GF-D8 (cell line): Measurements from ENCODE around the gene SPEF1.
"Not testable (repeated sequence)": the region's sequence is repeated elsewhere in the genome, so short reads cannot be mapped to it uniquely, and the experiment has no call there.

Experiments used
- DNase-seq: peaks from one replicate; lab custom pipeline; 2025; lab: John Stamatoyannopoulos, UW

The SPEF1 gene

DNA sequence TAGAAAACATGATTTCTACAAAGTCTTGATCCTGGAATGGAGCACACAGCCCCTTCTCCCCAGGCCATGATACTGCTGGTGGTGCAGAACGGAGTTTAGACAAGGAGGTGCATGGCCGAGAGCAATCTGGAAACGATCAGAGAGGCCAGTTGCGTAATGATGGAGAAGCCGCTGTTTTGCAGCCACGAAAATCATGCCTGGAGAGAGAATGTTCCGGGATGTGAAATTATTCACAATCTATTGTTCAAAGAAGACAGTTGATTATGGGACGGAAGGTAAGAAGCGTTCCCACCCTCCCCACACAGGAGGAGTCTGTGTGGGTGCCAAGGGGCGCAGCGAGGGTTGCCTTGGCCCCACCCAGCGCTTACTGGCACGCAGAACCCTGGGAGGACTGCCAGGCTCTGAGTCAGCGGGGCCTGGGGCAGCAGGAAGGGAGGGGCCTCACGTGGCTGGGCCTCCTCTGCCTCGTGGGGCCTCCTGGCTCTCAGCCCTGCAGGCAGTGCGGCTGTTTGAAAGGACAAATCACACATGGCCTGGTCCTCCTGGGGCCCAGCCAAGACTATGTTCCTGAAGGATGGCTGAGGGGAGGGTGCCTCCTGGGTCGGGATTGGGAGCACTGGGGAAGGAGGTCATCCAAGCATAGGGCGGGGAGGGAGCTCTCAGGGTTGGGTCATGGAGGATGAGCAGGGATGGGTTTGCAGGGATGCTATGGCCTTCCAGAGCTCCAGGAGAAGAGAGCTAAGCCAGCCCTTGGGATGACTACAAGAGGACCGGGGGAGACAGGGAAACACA is 30.4 kb upstream of the SPEF1 start:
- DNase-seq, result peak; percentile 69

GRCh38 chr20:3808544-3808943 is 27.3 kb upstream of the SPEF1 start:
- DNase-seq, result no peak

DNA sequence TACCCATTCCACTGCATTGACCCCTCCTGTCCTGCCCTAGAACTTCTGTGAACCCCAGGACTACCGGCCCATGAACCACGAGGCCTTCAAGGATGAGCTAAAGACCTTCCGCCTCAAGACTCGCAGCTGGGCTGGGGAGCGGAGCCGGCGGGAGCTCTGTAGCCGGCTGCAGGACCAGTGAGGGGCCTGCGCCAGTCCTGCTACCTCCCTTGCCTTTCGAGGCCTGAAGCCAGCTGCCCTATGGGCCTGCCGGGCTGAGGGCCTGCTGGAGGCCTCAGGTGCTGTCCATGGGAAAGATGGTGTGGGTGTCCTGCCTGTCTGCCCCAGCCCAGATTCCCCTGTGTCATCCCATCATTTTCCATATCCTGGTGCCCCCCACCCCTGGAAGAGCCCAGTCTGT is 23.5 kb upstream of the SPEF1 start:
- DNase-seq, result no peak

DNA sequence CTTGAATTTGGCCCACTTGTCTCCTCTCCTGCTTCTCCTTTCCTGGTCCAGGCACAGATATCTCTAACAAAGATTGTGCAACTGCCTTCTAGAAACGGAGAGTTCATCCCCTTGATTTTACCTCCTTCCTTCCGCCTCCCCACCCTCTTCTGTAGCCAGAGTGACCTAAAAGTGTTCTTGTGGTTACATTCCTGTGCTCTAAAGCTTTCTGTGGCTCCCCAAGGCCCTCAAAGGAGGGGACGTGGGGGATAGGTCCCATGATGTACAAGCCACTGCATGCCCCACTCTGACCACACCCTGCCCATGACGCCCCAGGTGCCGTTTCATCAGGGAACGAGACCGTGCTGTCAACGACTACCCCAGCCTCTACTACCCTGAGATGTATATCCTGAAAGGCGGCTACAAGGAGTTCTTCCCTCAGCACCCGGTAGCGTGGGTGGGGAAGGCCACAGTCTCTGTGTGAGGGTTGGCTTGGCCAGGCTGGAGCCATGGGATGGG is 23.1 kb upstream of the SPEF1 start:
- no peak for DNase-seq

- DNase-seq, result no peak
Measured at GRCh38 chr20:3803854-3804253, 22.6 kb upstream of the SPEF1 start.

GRCh38 chr20:3803289-3803688 is 22.0 kb upstream of the SPEF1 start:
- no peak for DNase-seq

- no peak for DNase-seq
Measured at GRCh38 chr20:3802524-3803239, 21.4 kb upstream of the SPEF1 start.

DNA sequence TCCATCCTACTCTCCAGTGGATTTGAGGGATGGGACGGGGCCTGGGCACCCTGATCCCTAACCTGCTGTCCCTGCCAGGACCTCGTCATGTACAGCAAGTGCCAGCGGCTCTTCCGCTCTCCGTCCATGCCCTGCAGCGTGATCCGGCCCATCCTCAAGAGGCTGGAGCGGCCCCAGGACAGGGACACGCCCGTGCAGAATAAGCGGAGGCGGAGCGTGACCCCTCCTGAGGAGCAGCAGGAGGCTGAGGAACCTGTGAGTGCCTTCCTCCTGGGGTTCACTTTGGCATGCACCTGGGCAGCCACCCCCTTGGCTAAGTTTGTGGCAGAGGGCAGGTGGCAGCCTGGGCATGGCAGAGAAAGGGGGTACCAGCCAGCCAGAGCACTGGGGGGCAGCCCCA is 20.6 kb upstream of the SPEF1 start:
- DNase-seq, result no peak

- no peak for DNase-seq
Measured at GRCh38 chr20:3801299-3801698, 20.1 kb upstream of the SPEF1 start.

DNA sequence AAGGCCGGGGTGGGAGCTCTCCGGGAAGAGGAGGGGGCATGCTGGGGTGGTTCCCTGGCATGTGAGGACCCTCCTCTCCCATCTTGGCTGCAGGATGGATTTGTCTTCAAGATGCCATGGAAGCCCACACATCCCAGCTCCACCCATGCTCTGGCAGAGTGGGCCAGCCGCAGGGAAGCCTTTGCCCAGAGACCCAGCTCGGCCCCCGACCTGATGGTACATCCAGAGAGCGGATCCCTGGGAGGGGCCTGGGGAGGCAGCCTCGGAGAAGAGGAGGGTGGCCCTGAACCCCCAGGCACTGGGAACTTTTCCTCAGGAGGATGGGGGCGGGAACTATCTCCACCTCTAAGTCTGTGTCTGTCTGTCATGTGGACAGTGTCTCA is 19.6 kb upstream of the SPEF1 start:
- DNase-seq, result no peak

- DNase-seq, result no peak
Measured at GRCh38 chr20:3800256-3800877, 19.1 kb upstream of the SPEF1 start.

- no peak for DNase-seq
Measured at GRCh38 chr20:3798908-3799248, 17.6 kb upstream of the SPEF1 start.

DNA sequence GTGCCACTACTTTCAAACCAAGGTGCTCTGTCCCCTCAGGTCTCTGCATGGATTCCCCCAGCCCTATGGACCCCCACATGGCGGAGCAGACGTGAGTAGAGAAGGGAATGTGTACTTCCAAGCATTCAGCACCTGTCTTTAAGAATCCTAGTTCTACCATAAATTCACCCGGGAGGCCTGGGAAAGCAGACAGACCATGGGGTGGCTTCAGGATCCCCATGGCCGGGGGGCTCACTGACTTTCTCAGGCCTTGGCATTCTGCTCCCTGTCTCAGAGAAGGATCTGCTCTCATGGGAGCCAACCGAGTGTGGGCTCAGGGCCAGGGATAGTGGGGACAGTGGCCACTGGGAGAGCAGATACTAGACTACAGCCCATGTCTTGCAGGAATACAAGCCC is 17.1 kb upstream of the SPEF1 start:
- DNase-seq, result no peak

GRCh38 chr20:3797592-3798372 is 16.5 kb upstream of the SPEF1 start:
- DNase-seq, result no peak

- no peak for DNase-seq
Measured at GRCh38 chr20:3797226-3797545, 15.9 kb upstream of the SPEF1 start.

DNA sequence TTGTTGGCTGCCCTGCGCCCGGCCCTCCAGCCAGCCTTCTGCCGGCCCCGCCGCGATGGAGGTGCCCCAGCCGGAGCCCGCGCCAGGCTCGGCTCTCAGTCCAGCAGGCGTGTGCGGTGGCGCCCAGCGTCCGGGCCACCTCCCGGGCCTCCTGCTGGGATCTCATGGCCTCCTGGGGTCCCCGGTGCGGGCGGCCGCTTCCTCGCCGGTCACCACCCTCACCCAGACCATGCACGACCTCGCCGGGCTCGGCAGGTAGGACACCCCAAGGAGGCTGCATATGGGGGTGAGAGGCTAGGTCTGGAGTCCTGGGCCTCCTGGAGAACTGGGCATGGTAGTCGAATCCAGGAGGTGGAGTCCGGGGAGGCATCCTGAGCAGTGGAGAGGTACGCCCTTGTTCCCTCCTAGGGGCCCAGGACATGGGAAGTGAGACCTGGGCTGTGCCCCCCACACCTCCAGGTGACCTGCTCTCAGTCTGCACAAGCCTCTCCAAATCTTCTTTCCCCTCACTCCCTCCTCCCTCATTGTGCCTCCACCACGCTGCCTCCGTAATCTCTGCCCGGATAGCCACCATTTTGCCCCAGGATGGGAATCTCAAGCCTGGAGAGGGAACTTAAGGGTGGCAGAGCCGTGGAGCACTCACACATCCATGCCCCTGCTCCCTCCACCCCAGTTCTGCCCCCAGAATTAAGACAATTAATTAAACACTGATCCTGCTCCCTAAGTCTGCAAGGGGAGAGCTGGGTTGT is 15.4 kb upstream of the SPEF1 start:
- no peak for DNase-seq

- DNase-seq, result peak; percentile 59
Measured at GRCh38 chr20:3795511-3796468, 14.5 kb upstream of the SPEF1 start, which contains the start of gene CDC25B. TSS of gene CDC25B (plus strand) at chr20:3796310. CDS start at chr20:3796532, 222 bp downstream.

DNA sequence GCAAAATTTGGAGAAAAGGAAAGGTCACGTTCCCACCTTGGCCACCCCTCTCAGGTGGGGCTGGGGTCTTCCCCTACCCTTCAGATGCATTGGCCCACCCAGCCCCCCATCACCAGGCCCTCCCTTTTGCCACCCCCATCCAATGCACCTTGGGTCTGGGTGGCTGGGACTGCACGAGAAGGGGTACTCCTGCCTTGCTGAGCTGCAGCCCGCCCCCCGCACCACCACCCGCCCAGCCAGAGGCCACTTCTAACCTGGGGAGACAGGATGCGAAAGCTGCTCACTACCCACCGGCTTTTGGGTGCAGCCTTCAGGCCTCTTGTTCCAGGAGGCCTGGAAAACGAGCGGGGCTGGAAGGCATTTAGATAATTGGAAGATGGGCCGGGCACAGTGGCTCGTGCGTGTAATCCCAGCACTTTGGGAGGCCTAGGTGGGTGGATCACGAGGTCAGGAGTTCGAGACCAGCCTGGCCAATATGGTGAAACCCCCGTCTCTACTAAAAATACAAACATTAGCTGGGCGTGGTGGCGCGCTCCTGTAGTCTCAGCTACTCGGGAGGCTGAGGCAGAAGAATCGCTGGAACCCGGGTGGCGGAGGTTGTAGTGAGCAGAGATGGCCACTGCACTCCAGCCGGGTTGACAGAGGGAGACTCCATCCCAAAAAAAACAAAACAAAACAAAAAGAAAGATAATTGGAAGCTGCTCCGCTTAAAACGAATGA is 13.6 kb upstream of the SPEF1 start:
- DNase-seq, result no peak

DNA sequence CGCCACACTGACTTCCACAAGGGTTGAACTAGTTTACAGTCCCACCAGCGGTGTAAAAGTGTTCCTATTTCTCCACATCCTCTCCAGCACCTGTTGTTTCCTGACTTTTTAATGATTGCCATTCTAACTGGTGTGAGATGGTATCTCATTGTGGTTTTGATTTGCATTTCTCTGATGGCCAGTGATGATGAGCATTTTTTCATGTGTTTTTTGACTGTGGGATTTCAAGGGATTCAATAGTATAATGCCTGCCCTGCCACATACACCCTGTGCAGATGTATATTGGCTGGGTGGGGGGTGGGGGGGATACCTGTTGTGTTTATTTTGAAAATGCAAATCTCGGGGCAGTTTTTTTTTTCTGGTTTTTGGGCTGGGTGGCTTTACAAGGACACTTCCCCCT is 12.9 kb upstream of the SPEF1 start:
- DNase-seq, result not testable (repeated sequence)

DNA sequence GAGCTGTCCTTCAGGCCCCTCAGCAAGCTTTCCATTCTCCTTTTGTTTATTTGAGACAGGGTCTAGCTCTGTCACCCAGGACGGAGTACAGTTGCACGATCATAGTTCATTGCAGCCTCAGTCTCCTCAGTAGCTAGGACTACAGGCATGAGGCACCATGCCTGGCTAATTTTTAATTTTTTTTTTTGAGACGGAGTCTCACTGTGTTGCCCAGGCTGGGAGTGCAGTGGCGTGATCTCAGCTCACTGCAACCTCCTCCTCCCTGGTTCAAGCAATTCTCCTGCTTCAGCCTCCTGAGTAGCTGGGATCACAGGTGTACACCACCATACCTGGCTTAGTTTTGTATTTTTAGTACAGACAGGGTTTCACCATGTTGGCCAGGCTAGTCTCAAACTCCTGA is 8.0 kb upstream of the SPEF1 start:
- not testable (repeated sequence) for DNase-seq
